ENCODE results near the gene MOCOS. TPM values are rescaled to one million over a fixed set of nuclear protein-coding genes. Genes with fewer than 3 reads are reported as not detected.

The MOCOS gene
- total RNA-seq, 1 experiment from 2014 or later: 12.1 TPM

- BruUV-seq (replicated peaks): no TSS peak
- no peaks in the 10 kb centered on the region for H3K4me1 ChIP-seq (ENCODE audit: control insufficient read depth in 1 of 2, insufficient read depth in 2 of 2, low read length in 2 of 2)
- no peaks in the 10 kb centered on the region for H3K9me3 ChIP-seq (ENCODE audit: control insufficient read depth in 1 of 2, insufficient read depth in 1 of 2, low read depth in 1 of 2, low read length in 2 of 2)
- ATAC-seq (no peak), DNase-seq (ENCODE audit: low read depth, low spot score) (no peak)
- H2AFZ ChIP-seq (ENCODE audit: low read depth, low read length, poor library complexity, severe bottlenecking): no peak overlapping the region
- no peaks in the 10 kb centered on the region for H4K20me1 ChIP-seq (ENCODE audit: insufficient read depth)
- H3K27ac ChIP-seq (ENCODE audit: low read depth, low read length): no peak overlapping the region
- no peak overlapping the region for H3K4me2 ChIP-seq (ENCODE audit: low read length)
- no peaks in the 10 kb centered on the region for H3K9me2 ChIP-seq (ENCODE audit: insufficient read depth)
- H3K27me3 ChIP-seq (ENCODE audit: insufficient read depth, low read length): no peaks in the 10 kb centered on the region
- intact Hi-C loops (cut with micrococcal nuclease): no loop called here
- no peak overlapping the region for H3K9ac ChIP-seq (ENCODE audit: low read length)
- ChIA-PET RAD21 (ENCODE audit: low non-redundant PET in 1 of 2, low total read pairs in 2 of 2, uncharacterized antibody in 2 of 2, unreplicated experiment in 2 of 2) (no interaction called here), POLR2A (no interaction called here), CTCF (interaction anchor here (1.2 kb wide), 1 partner anchor 132 kb away, joined by 3 read pairs; no protein-coding TSS in a partner anchor)
- H3K36me3 ChIP-seq (ENCODE audit: control insufficient read depth in 1 of 2, insufficient read depth in 2 of 2, low read length in 2 of 2): no peaks in the 10 kb centered on the region
- TF ChIP-seq REST (IDR thresholded peaks at IDR 0.05; ENCODE audit: low read depth) (no peak), EGR1 (IDR thresholded peaks at IDR 0.05; ENCODE audit: low read depth) (no peak), EZH2phosphoT487 (IDR thresholded peaks at IDR 0.05; ENCODE audit: borderline replicate concordance) (no peak), ELF1 (IDR thresholded peaks at IDR 0.05; ENCODE audit: borderline replicate concordance, low read depth) (no peak), ZFX (IDR thresholded peaks at IDR 0.05) (no peak), POLR2AphosphoS5 (IDR thresholded peaks at IDR 0.05; ENCODE audit: low read depth, low read length) (no peak), ZBTB33 (IDR thresholded peaks at IDR 0.05; ENCODE audit: extremely low read depth, insufficient replicate concordance, low read length) (no peak), CBX3 (IDR thresholded peaks at IDR 0.05; ENCODE audit: low read depth) (no peak), CEBPB (IDR thresholded peaks at IDR 0.05; ENCODE audit: low read depth) (no peak), YY1 (IDR thresholded peaks at IDR 0.05; ENCODE audit: extremely low read depth, insufficient replicate concordance, low read depth, low read length) (no peak), SRF (IDR thresholded peaks at IDR 0.05; ENCODE audit: low read depth) (no peak), RAD21 (IDR thresholded peaks at IDR 0.05; ENCODE audit: low read depth) (no peak), TCF7L2 (IDR thresholded peaks at IDR 0.05; ENCODE audit: borderline replicate concordance, extremely low read depth, insufficient read depth, insufficient read length) (no peak), FOSL1 (IDR thresholded peaks at IDR 0.05; ENCODE audit: low read depth) (no peak)
- TF ChIP-seq, protein P1, sequence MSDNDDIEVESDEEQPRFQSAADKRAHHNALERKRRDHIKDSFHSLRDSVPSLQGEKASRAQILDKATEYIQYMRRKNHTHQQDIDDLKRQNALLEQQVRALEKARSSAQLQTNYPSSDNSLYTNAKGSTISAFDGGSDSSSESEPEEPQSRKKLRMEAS (IDR thresholded peaks at IDR 0.05): no peak
- TF ChIP-seq, protein P2, sequence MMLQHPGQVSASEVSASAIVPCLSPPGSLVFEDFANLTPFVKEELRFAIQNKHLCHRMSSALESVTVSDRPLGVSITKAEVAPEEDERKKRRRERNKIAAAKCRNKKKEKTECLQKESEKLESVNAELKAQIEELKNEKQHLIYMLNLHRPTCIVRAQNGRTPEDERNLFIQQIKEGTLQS (IDR thresholded peaks at IDR 0.05): no peak
- no peak overlapping the region for H3K4me3 ChIP-seq (replicated peaks in 1 of 2; ENCODE audit: low read depth in 1 of 2, low read length in 2 of 2)
- no peaks in the 10 kb centered on the region for H3K79me2 ChIP-seq (ENCODE audit: insufficient read depth, low read length)
Observed at GRCh38 chr18:36287653-36288052, 100.4 kb downstream of the MOCOS start.
